Activated CD8-positive, alpha-beta memory T cell treated with anti-CD3 and anti-CD28 coated beads, Interleukin-2, amount 50 U/mL, for 4 hours (primary cell): ENCODE measurements around the gene MICAL2.

ENCODE experiments used
- DNase-seq: peaks from one replicate; pipeline ENCODE4 v3.0.0-alpha.2; 2020

The MICAL2 gene

DNA sequence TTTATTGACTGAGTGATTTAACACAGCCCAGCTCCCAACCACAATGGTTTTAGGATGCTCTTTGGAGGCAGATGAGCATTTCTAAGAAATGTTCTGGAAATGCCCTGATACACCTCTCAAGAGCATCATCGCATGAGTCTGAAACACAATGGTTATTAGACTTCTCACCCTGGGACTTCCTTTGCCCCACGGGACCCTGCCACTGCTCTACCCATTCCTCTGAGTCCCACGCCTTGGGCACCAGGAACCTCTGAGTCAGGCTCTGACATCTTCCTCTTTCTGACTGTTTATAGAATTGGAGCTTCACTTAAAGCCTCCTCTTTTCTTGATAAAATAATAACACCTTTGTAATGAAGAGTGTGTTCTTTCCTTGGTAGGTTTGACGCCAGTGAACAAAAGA, 181.4 kb downstream of the MICAL2 start:
- no peak for DNase-seq

- DNase-seq = no peak
Observed at GRCh38 chr11:12292766-12293165, 182.4 kb downstream of the MICAL2 start.

DNA sequence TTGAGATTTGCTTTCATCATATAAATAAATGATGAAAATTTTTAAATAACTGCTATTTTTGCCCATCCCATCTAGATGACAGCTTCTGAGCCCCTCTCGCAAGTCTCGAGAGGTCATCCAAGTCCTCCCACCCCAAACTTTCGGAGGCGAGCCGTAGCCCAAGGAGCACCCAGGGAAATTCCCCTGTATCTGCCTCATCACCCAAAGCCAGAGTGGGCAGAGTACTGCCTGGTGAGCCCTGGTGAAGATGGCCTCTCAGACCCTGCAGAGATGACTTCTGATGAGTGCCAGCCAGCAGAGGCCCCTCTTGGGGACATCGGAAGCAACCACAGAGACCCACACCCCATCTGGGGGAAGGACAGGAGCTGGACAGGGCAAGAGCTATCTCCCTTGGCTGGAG, 183.1 kb downstream of the MICAL2 start:
- no peak for DNase-seq

GRCh38 chr11:12294613-12295012, 184.2 kb downstream of the MICAL2 start:
- no peak for DNase-seq

DNA sequence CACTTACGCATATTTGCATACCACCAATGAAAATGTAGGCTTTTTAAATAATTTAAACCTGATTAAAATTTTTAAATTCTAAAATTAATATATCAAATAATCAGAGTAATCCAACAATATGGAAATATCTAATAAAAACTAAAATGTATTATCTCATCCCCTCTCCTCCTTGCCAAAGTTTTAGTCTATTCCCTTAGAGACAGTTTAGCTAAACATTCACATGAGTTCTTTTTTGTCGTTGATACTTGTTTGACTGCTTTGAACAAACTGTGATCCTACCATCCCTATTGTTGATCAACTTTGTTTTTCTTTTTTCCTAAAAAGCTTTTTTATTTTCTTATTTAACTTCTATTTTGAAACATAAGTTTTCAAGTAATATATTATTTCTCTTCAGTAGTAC, 185.6 kb downstream of the MICAL2 start:
- DNase-seq = no peak

DNA sequence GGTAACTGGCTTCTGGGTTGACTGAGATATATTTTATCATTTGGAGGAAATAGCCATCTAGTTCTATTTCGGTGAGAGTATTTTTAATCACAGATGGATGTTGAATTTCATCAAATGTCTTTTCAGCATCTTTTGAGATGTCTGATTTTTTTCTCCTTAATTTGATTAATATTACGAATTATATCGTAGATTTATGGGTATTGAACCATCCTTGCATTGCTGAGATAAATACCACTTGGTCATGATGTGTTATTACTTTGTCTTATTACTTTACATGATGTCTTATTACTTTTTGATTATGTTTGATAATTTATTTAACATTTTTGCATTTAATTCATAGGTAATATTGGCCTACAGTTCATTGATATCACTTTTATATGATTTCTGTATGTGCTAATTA, 188.2 kb downstream of the MICAL2 start:
- no peak for DNase-seq

- no peak for DNase-seq
Observed at GRCh38 chr11:12301379-12301778, 191.0 kb downstream of the MICAL2 start.

GRCh38 chr11:12303421-12304149, 193.2 kb downstream of the MICAL2 start:
- no peak for DNase-seq

DNA sequence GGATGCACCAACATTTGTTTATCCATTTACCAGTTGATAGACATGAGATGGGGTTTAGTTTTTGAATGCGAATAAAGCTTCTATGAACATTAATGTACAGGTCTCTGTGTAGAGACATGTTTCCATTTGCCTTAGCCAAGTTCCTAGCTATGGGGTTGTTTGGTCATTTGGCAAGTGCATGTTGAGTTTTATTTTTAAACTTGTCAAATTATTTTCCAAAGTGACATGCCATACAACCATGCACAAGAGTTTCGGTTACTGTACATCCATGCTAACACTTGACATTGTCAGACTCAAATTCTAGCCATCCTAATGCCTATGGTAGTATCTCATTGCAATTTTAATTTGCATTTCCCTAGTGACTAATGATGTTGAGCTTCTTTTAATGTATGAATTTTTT, 196.4 kb downstream of the MICAL2 start:
- no peak for DNase-seq

DNA sequence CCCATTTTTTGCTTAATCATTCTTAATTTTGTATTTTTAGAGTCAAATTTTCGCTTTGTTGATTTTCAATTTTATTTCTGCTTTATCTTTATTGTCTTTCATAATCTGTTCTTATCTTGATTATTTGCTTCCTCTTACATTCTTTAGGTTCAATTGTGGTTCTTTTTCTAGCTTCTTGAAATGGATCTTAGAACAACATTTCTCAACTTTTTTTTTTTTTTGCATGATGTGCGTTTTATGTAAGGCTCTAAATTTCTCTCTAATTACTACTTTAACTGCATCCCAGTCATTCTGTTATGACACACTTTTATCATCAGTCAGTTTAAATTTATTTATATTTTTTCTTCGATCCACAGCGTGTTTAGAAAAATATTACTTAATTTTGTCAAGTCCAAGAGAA, 201.7 kb downstream of the MICAL2 start:
- no peak for DNase-seq
